Measurements from ENCODE around the gene PPID. TPM values are rescaled to one million over a fixed set of nuclear protein-coding genes. Genes with fewer than 3 reads are reported as not detected.
A peak's percentile ranks its signal among the peaks of the same experiment; 100 is the strongest.

PPID gene
- total and polyA plus RNA-seq, 12 donors: 12.3 to 95.6 (median 20.8) TPM

- no peak for TF ChIP-seq POLR2A (IDR thresholded peaks at IDR 0.05)
- no peak for TF ChIP-seq CTCF (IDR thresholded peaks at IDR 0.05)
- Histone ChIP-seq H3K4me3 (peak within 1 kb of the TSS; percentile 72 to 95 (median 85)), H3K4me1 (replicated peaks in 1 of 2) (peaks cover 14 to 18% of the 10 kb centered on the region in 2 donors), H3K9me3 (replicated peaks in 1 of 3) (no peaks in the 10 kb centered on the region), H3K27ac (peak within 1 kb of the TSS; percentile 74 to 98 (median 95)), H3K27me3 (no peaks in the 10 kb centered on the region), H3K36me3 (replicated peaks in 1 of 2) (no peaks in the 10 kb centered on the region)
- intact Hi-C loops (cut with DNase I): no loop called here
- DNase-seq: no peak
- WGBS, 4 donors: 0 to 1% (median 0%) methylated on average over 6 to 20 of the region's 20 CpGs
Measured at GRCh38 chr4:158671665-158671914, 51.6 kb downstream of the PPID start, which contains the start of gene C4orf46. TSS of gene C4orf46 (minus strand) at chr4:158671887. CDS start at chr4:158671801, 86 bp downstream.

GRCh38 chr4:158670975-158671664, 52.1 kb downstream of the PPID start:
- Histone ChIP-seq H3K9me3 (replicated peaks in 1 of 3) (no peaks in the 10 kb centered on the region), H3K4me3 (peak overlapping the region; percentile 72 to 95 (median 84)), H3K4me1 (replicated peaks in 1 of 2) (peaks cover 14 to 18% of the 10 kb centered on the region in 2 donors), H3K36me3 (replicated peaks in 1 of 2) (no peaks in the 10 kb centered on the region), H3K27ac (peak overlapping the region; percentile 54 to 98 (median 86)), H3K27me3 (no peaks in the 10 kb centered on the region)
- DNase-seq: peak; percentile 70 to 92 (median 87)
- TF ChIP-seq CTCF (IDR thresholded peaks at IDR 0.05): no peak
- peak in 1 of 2 donors; percentile 23 for TF ChIP-seq POLR2A (IDR thresholded peaks at IDR 0.05)
- intact Hi-C loops (cut with DNase I): no loop called here
- WGBS, 4 donors: 0 to 1% (median 0%) methylated on average over 26 to 35 of the region's 35 CpGs

- Histone ChIP-seq H3K27me3 (no peaks in the 10 kb centered on the region), H3K36me3 (replicated peaks in 1 of 2) (no peaks in the 10 kb centered on the region), H3K4me1 (replicated peaks in 1 of 2) (peaks cover 14 to 18% of the 10 kb centered on the region in 2 donors), H3K4me3 (no peak overlapping the region), H3K27ac (no peak overlapping the region), H3K9me3 (replicated peaks in 1 of 3) (no peaks in the 10 kb centered on the region)
- TF ChIP-seq CTCF (IDR thresholded peaks at IDR 0.05): no peak
- no peak for TF ChIP-seq POLR2A (IDR thresholded peaks at IDR 0.05)
- DNase-seq: no peak
- intact Hi-C loops (cut with DNase I): no loop called here
- WGBS, 4 donors: 81 to 90% (median 86%) methylated on average over 7 of the region's 7 CpGs
Measured at GRCh38 chr4:158669310-158669709, 53.9 kb downstream of the PPID start.

- no peaks in the 10 kb centered on the region for H3K36me3 ChIP-seq (replicated peaks in 1 of 2)
- no peak overlapping the region for H3K27ac ChIP-seq
- H3K9me3 ChIP-seq (replicated peaks in 1 of 3): no peaks in the 10 kb centered on the region
- DNase-seq: no peak
- H3K4me3 ChIP-seq: no peak overlapping the region
- peaks cover 7 to 10% of the 10 kb centered on the region in 2 donors for H3K4me1 ChIP-seq (replicated peaks in 1 of 2)
- WGBS, 4 donors: 86 to 88% (median 87%) methylated on average over 3 of the region's 3 CpGs
- intact Hi-C loops (cut with DNase I): no loop called here
- no peaks in the 10 kb centered on the region for H3K27me3 ChIP-seq
- TF ChIP-seq CTCF (IDR thresholded peaks at IDR 0.05) (peak; percentile 17 to 44 (median 32)), POLR2A (IDR thresholded peaks at IDR 0.05) (no peak)
Measured at GRCh38 chr4:158667651-158668198, 55.5 kb downstream of the PPID start.
